HUDEP-2 (cell line): ENCODE data around the gene ODF2L.

Experiments used
- DNase-seq, 76 experiments: peaks; one replicate each; lab custom pipeline; 2025; ENCODE audit not compliant: unreplicated experiment in 76 of 76; lab: John Stamatoyannopoulos, UW

The ODF2L gene

GRCh38 chr1:86324130-86324822 lies 71.8 kb downstream of the ODF2L start:
- DNase-seq, result no peak

GRCh38 chr1:86322241-86322640 lies 73.9 kb downstream of the ODF2L start:
- no peak for DNase-seq

- DNase-seq, result no peak
Observed at GRCh38 chr1:86318436-86318835, 77.7 kb downstream of the ODF2L start.

- no peak for DNase-seq
Observed at GRCh38 chr1:86317926-86318325, 78.2 kb downstream of the ODF2L start.

- DNase-seq, result no peak
Observed at GRCh38 chr1:86305731-86306130, 90.4 kb downstream of the ODF2L start.

GRCh38 chr1:86303041-86303690 lies 93.0 kb downstream of the ODF2L start:
- no peak for DNase-seq
